Measurements from ENCODE around the gene FAM185A. TPM values are rescaled to one million over a fixed set of nuclear protein-coding genes. Genes with fewer than 3 reads are reported as not detected.

FAM185A gene
- total RNA-seq, 1 experiment from 2014 or later = 12.8 TPM

GRCh38 chr7:102856036-102856435 is 107.2 kb downstream of the FAM185A start:
- ChIA-PET POLR2A (no interaction called here), CTCF (interaction anchor here (0.6 kb wide), 1 partner anchor 179 kb away, joined by 3 read pairs; no protein-coding TSS in a partner anchor)
- intact Hi-C loops (cut with micrococcal nuclease; ENCODE audit: unreplicated experiment) = no loop called here
- Mint-ChIP-seq H3K27me3 (ENCODE audit: insufficient read depth, unreplicated experiment) (peaks cover 9% of the 10 kb centered on the region), H3K9me3 (ENCODE audit: unreplicated experiment) (no peaks in the 10 kb centered on the region), H3K4me3 (ENCODE audit: unreplicated experiment) (no peak overlapping the region), H3K4me1 (ENCODE audit: low read depth, unreplicated experiment) (no peaks in the 10 kb centered on the region), H3K36me3 (ENCODE audit: insufficient read depth, unreplicated experiment) (no peaks in the 10 kb centered on the region), H3K27ac (ENCODE audit: unreplicated experiment) (no peak overlapping the region)
- Histone ChIP-seq H3K4me1 (no peaks in the 10 kb centered on the region), H3K36me3 (ENCODE audit: control insufficient read depth, insufficient read depth, low read length) (no peaks in the 10 kb centered on the region), H3K4me3 (ENCODE audit: low read depth, low read length) (no peak overlapping the region), H3K27me3 (replicated peaks; ENCODE audit: control insufficient read depth, insufficient read depth, low read length) (no peaks in the 10 kb centered on the region), H3K9me3 (no peaks in the 10 kb centered on the region)
- no peak for TF ChIP-seq CTCF (IDR thresholded peaks at IDR 0.05; ENCODE audit: insufficient read depth in 1 of 2, low read depth in 1 of 2, low read length in 1 of 2, severe bottlenecking in 1 of 2, unreplicated experiment in 1 of 2)
- no peak for DNase-seq
- no TSS peak for BruUV-seq (replicated peaks)

Other genes with a start within 250 kb of the FAM185A start
- 2.9 and 3.2 TPM in 2 replicates for gene RASA4B, start 231.2 kb upstream of the FAM185A start, total RNA-seq (2022)
- gene UPK3BL2, start 205.3 kb upstream of the FAM185A start, total RNA-seq (2022) = 9.3 and 11.2 TPM in 2 replicates
- not detected in 2 replicates for gene SPDYE2, start 197.8 kb upstream of the FAM185A start, total RNA-seq (2022)
- 34.4 and 37.4 TPM in 2 replicates for gene POLR2J3, start 176.4 kb upstream of the FAM185A start, total RNA-seq (2022)
- gene RASA4, start 132.2 kb upstream of the FAM185A start, total RNA-seq (2022) = 6.1 and 7.2 TPM in 2 replicates
- gene UPK3BL1, start 106.2 kb upstream of the FAM185A start, total RNA-seq (2022) = 9.9 and 13.7 TPM in 2 replicates
- gene SPDYE2B, start 98.7 kb upstream of the FAM185A start, total RNA-seq (2022) = not detected in 2 replicates
- 12.7 and 13.7 TPM in 2 replicates for gene POLR2J2, start 77.3 kb upstream of the FAM185A start, total RNA-seq (2022)
- gene LRRC17, start 164.0 kb downstream of the FAM185A start, total RNA-seq (2022) = 0.39 TPM in 1 of 2 replicates, not detected in the other